ENCODE measurements around the gene APH1B.

APH1B gene

GRCh38 chr15:63348392-63348791 lies 71.0 kb downstream of the APH1B start:
- peak; percentile 91 for ATAC-seq
- TF ChIP-seq, protein P1, sequence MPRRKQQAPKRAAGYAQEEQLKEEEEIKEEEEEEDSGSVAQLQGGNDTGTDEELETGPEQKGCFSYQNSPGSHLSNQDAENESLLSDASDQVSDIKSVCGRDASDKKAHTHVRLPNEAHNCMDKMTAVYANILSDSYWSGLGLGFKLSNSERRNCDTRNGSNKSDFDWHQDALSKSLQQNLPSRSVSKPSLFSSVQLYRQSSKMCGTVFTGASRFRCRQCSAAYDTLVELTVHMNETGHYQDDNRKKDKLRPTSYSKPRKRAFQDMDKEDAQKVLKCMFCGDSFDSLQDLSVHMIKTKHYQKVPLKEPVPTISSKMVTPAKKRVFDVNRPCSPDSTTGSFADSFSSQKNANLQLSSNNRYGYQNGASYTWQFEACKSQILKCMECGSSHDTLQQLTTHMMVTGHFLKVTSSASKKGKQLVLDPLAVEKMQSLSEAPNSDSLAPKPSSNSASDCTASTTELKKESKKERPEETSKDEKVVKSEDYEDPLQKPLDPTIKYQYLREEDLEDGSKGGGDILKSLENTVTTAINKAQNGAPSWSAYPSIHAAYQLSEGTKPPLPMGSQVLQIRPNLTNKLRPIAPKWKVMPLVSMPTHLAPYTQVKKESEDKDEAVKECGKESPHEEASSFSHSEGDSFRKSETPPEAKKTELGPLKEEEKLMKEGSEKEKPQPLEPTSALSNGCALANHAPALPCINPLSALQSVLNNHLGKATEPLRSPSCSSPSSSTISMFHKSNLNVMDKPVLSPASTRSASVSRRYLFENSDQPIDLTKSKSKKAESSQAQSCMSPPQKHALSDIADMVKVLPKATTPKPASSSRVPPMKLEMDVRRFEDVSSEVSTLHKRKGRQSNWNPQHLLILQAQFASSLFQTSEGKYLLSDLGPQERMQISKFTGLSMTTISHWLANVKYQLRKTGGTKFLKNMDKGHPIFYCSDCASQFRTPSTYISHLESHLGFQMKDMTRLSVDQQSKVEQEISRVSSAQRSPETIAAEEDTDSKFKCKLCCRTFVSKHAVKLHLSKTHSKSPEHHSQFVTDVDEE (CRISPR knock-in tag; IDR thresholded peaks at IDR 0.05) = no peak

GRCh38 chr15:63349156-63349555 lies 71.8 kb downstream of the APH1B start:
- ATAC-seq = no peak
- TF ChIP-seq PPARA (CRISPR knock-in tag; IDR thresholded peaks at IDR 0.05; ENCODE audit: borderline replicate concordance) (no peak), ZNF8 (CRISPR knock-in tag; IDR thresholded peaks at IDR 0.05) (no peak), TCF4 (CRISPR knock-in tag; IDR thresholded peaks at IDR 0.05; ENCODE audit: borderline replicate concordance) (no peak), RARB (CRISPR knock-in tag; IDR thresholded peaks at IDR 0.05) (no peak), ZNF565 (CRISPR knock-in tag; conservative IDR thresholded peaks at IDR 0.05; ENCODE audit: low read depth) (no peak), ZFP3 (CRISPR knock-in tag; IDR thresholded peaks at IDR 0.05) (no peak), CSDC2 (CRISPR knock-in tag; IDR thresholded peaks at IDR 0.05) (no peak), POU6F1 (CRISPR knock-in tag; IDR thresholded peaks at IDR 0.05; ENCODE audit: borderline replicate concordance, low read depth) (no peak), BACH2 (CRISPR knock-in tag; IDR thresholded peaks at IDR 0.05; ENCODE audit: borderline replicate concordance) (no peak), ISL1 (CRISPR knock-in tag; IDR thresholded peaks at IDR 0.05) (no peak), OSR1 (CRISPR knock-in tag; IDR thresholded peaks at IDR 0.05) (no peak), SNAI2 (CRISPR knock-in tag; IDR thresholded peaks at IDR 0.05) (no peak), ESRRG (CRISPR knock-in tag; IDR thresholded peaks at IDR 0.05) (no peak)
- TF ChIP-seq, protein P2, sequence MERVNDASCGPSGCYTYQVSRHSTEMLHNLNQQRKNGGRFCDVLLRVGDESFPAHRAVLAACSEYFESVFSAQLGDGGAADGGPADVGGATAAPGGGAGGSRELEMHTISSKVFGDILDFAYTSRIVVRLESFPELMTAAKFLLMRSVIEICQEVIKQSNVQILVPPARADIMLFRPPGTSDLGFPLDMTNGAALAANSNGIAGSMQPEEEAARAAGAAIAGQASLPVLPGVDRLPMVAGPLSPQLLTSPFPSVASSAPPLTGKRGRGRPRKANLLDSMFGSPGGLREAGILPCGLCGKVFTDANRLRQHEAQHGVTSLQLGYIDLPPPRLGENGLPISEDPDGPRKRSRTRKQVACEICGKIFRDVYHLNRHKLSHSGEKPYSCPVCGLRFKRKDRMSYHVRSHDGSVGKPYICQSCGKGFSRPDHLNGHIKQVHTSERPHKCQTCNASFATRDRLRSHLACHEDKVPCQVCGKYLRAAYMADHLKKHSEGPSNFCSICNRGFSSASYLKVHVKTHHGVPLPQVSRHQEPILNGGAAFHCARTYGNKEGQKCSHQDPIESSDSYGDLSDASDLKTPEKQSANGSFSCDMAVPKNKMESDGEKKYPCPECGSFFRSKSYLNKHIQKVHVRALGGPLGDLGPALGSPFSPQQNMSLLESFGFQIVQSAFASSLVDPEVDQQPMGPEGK (CRISPR knock-in tag; IDR thresholded peaks at IDR 0.05; ENCODE audit: borderline replicate concordance) = no peak
- TF ChIP-seq, protein P1 (CRISPR knock-in tag; IDR thresholded peaks at IDR 0.05) = no peak
- TF ChIP-seq, protein P3, sequence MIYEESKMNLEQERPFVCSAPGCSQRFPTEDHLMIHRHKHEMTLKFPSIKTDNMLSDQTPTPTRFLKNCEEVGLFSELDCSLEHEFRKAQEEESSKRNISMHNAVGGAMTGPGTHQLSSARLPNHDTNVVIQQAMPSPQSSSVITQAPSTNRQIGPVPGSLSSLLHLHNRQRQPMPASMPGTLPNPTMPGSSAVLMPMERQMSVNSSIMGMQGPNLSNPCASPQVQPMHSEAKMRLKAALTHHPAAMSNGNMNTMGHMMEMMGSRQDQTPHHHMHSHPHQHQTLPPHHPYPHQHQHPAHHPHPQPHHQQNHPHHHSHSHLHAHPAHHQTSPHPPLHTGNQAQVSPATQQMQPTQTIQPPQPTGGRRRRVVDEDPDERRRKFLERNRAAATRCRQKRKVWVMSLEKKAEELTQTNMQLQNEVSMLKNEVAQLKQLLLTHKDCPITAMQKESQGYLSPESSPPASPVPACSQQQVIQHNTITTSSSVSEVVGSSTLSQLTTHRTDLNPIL (CRISPR knock-in tag; IDR thresholded peaks at IDR 0.05; ENCODE audit: low read depth) = no peak

GRCh38 chr15:63349621-63350020 lies 72.2 kb downstream of the APH1B start:
- no peak for ATAC-seq
- TF ChIP-seq ISL1 (CRISPR knock-in tag; IDR thresholded peaks at IDR 0.05) (no peak), ZFP30 (CRISPR knock-in tag; IDR thresholded peaks at IDR 0.05) (no peak), TOX (CRISPR knock-in tag; IDR thresholded peaks at IDR 0.05; ENCODE audit: borderline replicate concordance) (no peak), ARNTL (CRISPR knock-in tag; IDR thresholded peaks at IDR 0.05; ENCODE audit: borderline replicate concordance, low read depth) (no peak), ZNF8 (CRISPR knock-in tag; IDR thresholded peaks at IDR 0.05) (no peak), TCF4 (CRISPR knock-in tag; IDR thresholded peaks at IDR 0.05; ENCODE audit: borderline replicate concordance) (no peak), POU6F1 (CRISPR knock-in tag; IDR thresholded peaks at IDR 0.05; ENCODE audit: borderline replicate concordance, low read depth) (no peak), OSR1 (CRISPR knock-in tag; IDR thresholded peaks at IDR 0.05) (no peak), PPARA (CRISPR knock-in tag; IDR thresholded peaks at IDR 0.05; ENCODE audit: borderline replicate concordance) (no peak), ZNF565 (CRISPR knock-in tag; conservative IDR thresholded peaks at IDR 0.05; ENCODE audit: low read depth) (no peak), SNAI2 (CRISPR knock-in tag; IDR thresholded peaks at IDR 0.05) (no peak), BACH2 (CRISPR knock-in tag; IDR thresholded peaks at IDR 0.05; ENCODE audit: borderline replicate concordance) (no peak), ZNF70 (CRISPR knock-in tag; IDR thresholded peaks at IDR 0.05) (no peak)
- TF ChIP-seq, protein P1 (CRISPR knock-in tag; IDR thresholded peaks at IDR 0.05) = no peak
- TF ChIP-seq, protein P3 (CRISPR knock-in tag; IDR thresholded peaks at IDR 0.05; ENCODE audit: low read depth) = no peak
